Tibial artery (tissue), 4 donors: ENCODE measurements around the gene PALLD.

Experiments
- DNase-seq, 2 donors: peaks; one replicate each; pipeline ENCODE4 v3.0.0-alpha.2; 2019
- H3K27ac ChIP-seq, 2 donors: fragments of 200-600 bp; sonication (generic) in 1 of 2; 1 replicate in 1 of 2; 2 replicates in 1 of 2; pipeline ENCODE4 v1.5.1; 2018 to 2019; ENCODE audit warnings: mild to moderate bottlenecking in 1 of 2
- H3K27me3 ChIP-seq, 2 donors: fragments of 200-600 bp; sonication (generic) in 1 of 2; one replicate each; pipeline versions ENCODE4 v1.5.1 to v1.6.0; 2016 to 2019
- H3K36me3 ChIP-seq, 3 donors: fragments of 200-600 bp; sonication (generic) in 2 of 3; one replicate each; pipeline ENCODE4 v1.5.1; 2016 to 2019; ENCODE audit warnings: mild to moderate bottlenecking in 2 of 3
- H3K4me1 ChIP-seq, 4 donors: fragments of 200-600 bp; sonication (generic) in 2 of 4; 1 replicate in 3 of 4; 2 replicates in 1 of 4; pipeline ENCODE4 v1.5.1; 2016 to 2019
- H3K4me3 ChIP-seq, 2 donors: fragments of 200-600 bp; sonication (generic) in 1 of 2; 1 replicate in 1 of 2; 2 replicates in 1 of 2; pipeline ENCODE4 v1.5.1; 2018 to 2019; ENCODE audit warnings: mild to moderate bottlenecking in 2 of 2
- H3K9me3 ChIP-seq, 3 donors: fragments of 200-600 bp; sonication (generic) in 1 of 3; one replicate each; pipeline ENCODE4 v1.5.1; 2016 to 2019
- intact Hi-C: fragments of 100-400 bp; cut with DNase I; formaldehyde crosslinking; loops from one replicate; pipeline ENCODE4 v1.15.0; 2023; ENCODE audit warnings: low total_unique reads
- TF ChIP-seq, protein P1 (sequence below), 2 experiments: fragments of 200-600 bp in 1 of 2; fragments of 450-650 bp in 1 of 2; IDR thresholded peaks; one replicate each; pipeline ENCODE4 v1.5.1; 2017 to 2019; ENCODE audit warnings: antibody characterized with exemption in 2 of 2, mild to moderate bottlenecking in 1 of 2, moderate library complexity in 1 of 2

PALLD gene

DNA sequence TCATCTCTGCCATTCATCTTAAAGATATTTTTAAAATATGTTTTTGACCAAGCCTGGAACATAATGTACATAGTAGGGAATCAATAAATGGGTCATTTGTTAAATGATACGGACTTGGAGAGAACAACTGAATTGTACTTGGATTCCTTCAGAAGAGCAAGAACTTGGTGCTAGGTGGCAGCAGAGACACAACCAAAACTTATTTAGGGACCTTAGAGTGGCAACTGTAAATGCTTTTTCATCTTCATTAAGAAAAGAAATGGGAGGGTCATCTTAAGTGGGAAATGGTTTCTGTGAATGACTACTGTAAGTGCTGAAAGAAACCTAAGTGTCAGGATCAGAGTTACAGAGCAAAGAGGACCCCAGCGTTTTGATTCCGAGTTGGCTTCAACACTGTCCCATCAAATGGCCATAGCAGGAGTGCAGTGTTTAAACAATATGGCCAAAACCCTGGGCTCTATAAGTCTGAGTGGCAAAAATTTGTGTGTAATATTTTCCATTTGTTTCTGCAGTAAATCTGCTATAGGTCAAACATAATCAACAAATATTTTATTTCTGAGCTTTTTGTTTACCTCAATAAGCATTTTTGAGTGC lies 213.6 kb downstream of the PALLD start:
- DNase-seq, result peak in 1 of 2 donors; percentile 60
- H3K27ac ChIP-seq, result peak overlapping the region; percentile 71 to 81

DNA sequence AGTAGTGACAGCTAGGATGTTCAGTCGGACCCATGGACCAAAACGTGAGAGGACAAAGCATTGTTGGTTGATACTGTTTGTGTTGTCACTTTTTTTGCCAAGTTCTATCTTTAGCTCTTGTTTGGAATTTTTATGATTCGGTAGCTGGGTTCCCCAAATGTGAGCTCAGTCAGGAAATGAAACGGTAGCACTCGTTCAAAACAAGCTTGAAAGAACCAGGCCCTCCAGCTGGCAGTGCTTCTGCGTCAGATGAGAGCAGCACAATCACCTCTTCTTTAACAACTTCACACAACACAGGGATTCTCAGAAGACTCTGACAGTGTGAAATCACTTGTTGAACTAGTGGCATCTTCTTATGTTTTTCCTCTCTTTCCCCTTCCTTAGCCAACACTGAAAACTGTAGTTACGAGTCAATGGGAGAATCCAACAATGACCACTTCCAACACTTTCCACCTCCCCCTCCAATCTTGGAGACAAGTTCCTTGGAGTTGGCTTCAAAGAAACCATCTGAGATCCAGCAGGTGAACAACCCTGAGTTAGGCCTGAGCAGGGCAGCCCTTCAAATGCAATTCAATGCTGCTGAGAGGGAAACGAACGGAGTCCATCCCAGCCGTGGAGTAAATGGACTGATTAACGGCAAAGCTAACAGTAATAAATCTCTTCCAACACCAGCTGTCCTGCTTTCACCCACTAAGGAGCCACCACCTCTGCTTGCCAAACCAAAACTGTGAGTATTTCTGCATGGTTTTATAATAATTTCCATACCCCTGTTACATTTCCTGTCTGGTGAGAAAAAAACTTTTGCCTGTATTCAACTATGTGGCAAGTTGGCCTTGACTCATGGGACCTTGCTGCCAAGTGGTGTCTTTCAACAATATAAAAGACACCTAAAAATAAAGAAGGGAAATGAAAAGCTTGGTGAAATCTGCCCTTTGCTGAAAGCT lies 214.6 kb downstream of the PALLD start:
- peak overlapping the region; percentile 71 to 81 for H3K27ac ChIP-seq
- H3K4me1 ChIP-seq, result peaks cover 0 to 43% (median 24%) of the 10 kb centered on the region in 4 donors
- peak overlapping the region; percentile 11 to 17 for H3K4me3 ChIP-seq
- DNase-seq, result peak; percentile 77 to 80
- H3K36me3 ChIP-seq, result no peaks in the 10 kb centered on the region
- TF ChIP-seq, protein P1, sequence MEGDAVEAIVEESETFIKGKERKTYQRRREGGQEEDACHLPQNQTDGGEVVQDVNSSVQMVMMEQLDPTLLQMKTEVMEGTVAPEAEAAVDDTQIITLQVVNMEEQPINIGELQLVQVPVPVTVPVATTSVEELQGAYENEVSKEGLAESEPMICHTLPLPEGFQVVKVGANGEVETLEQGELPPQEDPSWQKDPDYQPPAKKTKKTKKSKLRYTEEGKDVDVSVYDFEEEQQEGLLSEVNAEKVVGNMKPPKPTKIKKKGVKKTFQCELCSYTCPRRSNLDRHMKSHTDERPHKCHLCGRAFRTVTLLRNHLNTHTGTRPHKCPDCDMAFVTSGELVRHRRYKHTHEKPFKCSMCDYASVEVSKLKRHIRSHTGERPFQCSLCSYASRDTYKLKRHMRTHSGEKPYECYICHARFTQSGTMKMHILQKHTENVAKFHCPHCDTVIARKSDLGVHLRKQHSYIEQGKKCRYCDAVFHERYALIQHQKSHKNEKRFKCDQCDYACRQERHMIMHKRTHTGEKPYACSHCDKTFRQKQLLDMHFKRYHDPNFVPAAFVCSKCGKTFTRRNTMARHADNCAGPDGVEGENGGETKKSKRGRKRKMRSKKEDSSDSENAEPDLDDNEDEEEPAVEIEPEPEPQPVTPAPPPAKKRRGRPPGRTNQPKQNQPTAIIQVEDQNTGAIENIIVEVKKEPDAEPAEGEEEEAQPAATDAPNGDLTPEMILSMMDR (IDR thresholded peaks at IDR 0.05), result no peak
- intact Hi-C loops, result loop anchor here (1.0 to 5.0 kb wide), 3 partner anchors 109 to 196 kb away; no protein-coding TSS in a partner anchor
- no peaks in the 10 kb centered on the region for H3K9me3 ChIP-seq
- no peaks in the 10 kb centered on the region for H3K27me3 ChIP-seq

More for the DNA sequence above, 213.6 kb downstream of the PALLD start:
- H3K27me3 ChIP-seq, result no peaks in the 10 kb centered on the region
- H3K4me1 ChIP-seq, result peaks cover 0 to 36% (median 21%) of the 10 kb centered on the region in 4 donors
- no peaks in the 10 kb centered on the region for H3K9me3 ChIP-seq
- no peak overlapping the region for H3K4me3 ChIP-seq
- no peaks in the 10 kb centered on the region for H3K36me3 ChIP-seq
- TF ChIP-seq, protein P1 (IDR thresholded peaks at IDR 0.05), result peak; percentile 59 to 73
- intact Hi-C loops, result loop anchor here (5.0 kb wide), 2 partner anchors 123 to 197 kb away; no protein-coding TSS in a partner anchor

DNA sequence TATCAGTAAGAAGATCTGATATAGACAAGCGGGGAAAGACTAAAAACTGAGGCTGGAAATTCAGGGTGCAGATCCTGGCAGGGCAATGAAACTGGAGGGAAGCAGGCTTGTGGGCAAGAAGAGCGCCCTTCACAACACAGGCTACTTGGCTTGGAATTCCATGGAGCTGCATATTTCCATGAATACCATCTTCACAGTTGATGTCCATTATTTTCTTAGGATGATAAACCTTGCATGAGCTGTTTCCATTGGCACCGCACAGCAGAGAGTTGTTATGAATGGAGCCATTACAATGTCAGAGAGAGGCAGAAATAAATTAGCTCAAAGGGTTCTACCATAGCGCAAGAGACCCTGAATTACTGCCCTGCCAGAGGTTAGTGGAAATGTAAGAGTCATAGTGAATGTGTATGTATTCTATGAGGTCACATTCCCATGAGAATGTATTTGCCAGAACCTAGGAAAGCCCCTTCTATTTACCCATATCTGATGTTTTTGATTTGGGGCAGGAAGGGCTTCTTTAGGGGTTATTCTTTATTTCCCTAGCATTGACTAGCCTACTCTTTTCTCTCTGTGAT lies 215.6 kb downstream of the PALLD start:
- H3K36me3 ChIP-seq, result no peaks in the 10 kb centered on the region
- peak overlapping the region; percentile 71 to 81 for H3K27ac ChIP-seq
- TF ChIP-seq, protein P1 (IDR thresholded peaks at IDR 0.05), result no peak
- H3K27me3 ChIP-seq, result no peaks in the 10 kb centered on the region
- peaks cover 0 to 52% (median 33%) of the 10 kb centered on the region in 4 donors for H3K4me1 ChIP-seq
- no peaks in the 10 kb centered on the region for H3K9me3 ChIP-seq
- intact Hi-C loops, result loop anchor here (5.0 kb wide), 2 partner anchors 125 to 195 kb away; no protein-coding TSS in a partner anchor
- H3K4me3 ChIP-seq, result peak overlapping the region in 1 of 2 donors; percentile 15
- no peak for DNase-seq

DNA sequence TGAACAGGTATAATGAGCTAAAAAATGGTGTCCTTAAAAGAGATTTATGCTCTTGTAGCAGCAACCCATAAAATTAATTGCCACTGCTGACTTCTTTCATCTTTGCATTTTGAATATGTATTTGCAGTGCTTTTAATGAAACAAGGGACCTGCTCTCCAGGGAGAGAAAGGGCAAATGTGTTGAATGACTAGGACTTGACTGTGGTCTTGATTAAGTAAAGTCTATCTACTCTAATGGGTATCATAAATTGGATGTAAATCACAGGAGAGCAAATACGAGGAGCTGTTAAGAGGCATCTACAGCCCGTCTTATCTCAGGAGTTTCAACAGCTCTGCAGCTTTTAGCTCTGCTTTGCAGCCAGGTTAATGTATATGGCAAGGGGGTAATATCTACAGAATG lies 216.4 kb downstream of the PALLD start:
- Histone ChIP-seq H3K36me3 (no peaks in the 10 kb centered on the region), H3K9me3 (no peaks in the 10 kb centered on the region), H3K27me3 (no peaks in the 10 kb centered on the region), H3K27ac (peak overlapping the region; percentile 71 to 81), H3K4me1 (peaks cover 0 to 60% (median 40%) of the 10 kb centered on the region in 4 donors), H3K4me3 (no peak overlapping the region)
- no peak for DNase-seq
- TF ChIP-seq, protein P1 (IDR thresholded peaks at IDR 0.05), result no peak
- intact Hi-C loops, result loop anchor here (5.0 kb wide), 2 partner anchors 126 to 194 kb away; no protein-coding TSS in a partner anchor

DNA sequence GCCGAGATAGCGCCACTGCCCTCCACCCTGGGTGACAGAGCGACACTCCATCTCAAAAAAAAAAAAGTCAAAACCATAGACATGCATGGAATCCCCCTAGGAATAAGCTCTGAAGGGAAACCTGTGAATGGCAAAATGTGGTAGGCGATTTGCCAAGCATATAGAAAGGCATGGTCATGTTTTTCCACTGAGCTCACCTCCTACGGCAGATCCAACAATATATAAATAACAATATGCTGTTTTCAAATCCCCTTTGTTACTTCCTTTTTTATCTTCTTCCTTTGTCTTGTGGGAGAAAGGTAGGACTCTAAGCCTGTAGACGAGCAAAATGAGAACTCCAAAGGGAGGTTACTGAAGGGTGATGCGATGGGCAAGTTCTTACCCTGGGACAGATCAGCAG lies 219.0 kb downstream of the PALLD start:
- intact Hi-C loops, result loop anchor here (5.0 kb wide), 1 partner anchor 116 kb away; no protein-coding TSS in a partner anchor
- TF ChIP-seq, protein P1 (IDR thresholded peaks at IDR 0.05), result no peak
- Histone ChIP-seq H3K4me3 (no peak overlapping the region), H3K27ac (peak overlapping the region; percentile 78 to 81), H3K27me3 (no peaks in the 10 kb centered on the region), H3K9me3 (no peaks in the 10 kb centered on the region), H3K36me3 (no peaks in the 10 kb centered on the region), H3K4me1 (peaks cover 0 to 58% (median 32%) of the 10 kb centered on the region in 4 donors)
- DNase-seq, result no peak
